CD8-positive, alpha-beta memory T cell (primary cell): ENCODE measurements around the gene APRT. TPM values are rescaled to one million over a fixed set of nuclear protein-coding genes. Genes with fewer than 3 reads are reported as not detected.
A peak's percentile ranks its signal among the peaks of the same experiment; 100 is the strongest.

ENCODE experiments used
- CTCF ChIA-PET: fragments of 350-600 bp; sonication (Branson Sonifier 250); formaldehyde crosslinking; loops from one replicate; lab custom pipeline; 2021; ENCODE audit warnings: antibody characterized with exemption; lab: Charles Lee
- POLR2A ChIA-PET: fragments of 350-600 bp; sonication (Branson Sonifier 250); formaldehyde crosslinking; loops from one replicate; lab custom pipeline; 2021; ENCODE audit warnings: antibody characterized with exemption; lab: Charles Lee
- DNase-seq, 5 donors: peaks; one replicate each; pipeline versions ENCODE4 v3.0.0 to v3.0.0-alpha.2; 2020 to 2022; ENCODE audit warnings: mixed read lengths in 1 of 5
- H3K27ac ChIP-seq: one replicate; pipeline ENCODE4 v1.7.0; 2013; ENCODE audit warnings: low read depth, mild to moderate bottlenecking, low read length, moderate library complexity
- H3K27me3 ChIP-seq: 2 replicates; pipeline ENCODE4 v1.7.0; 2013; ENCODE audit warnings: low read length, mild to moderate bottlenecking; ENCODE audit not compliant: insufficient read depth, poor library complexity, severe bottlenecking
- H3K36me3 ChIP-seq: 2 replicates; pipeline ENCODE4 v1.7.0; 2013; ENCODE audit warnings: mild to moderate bottlenecking, low read length, moderate library complexity; ENCODE audit not compliant: insufficient read depth
- H3K4me1 ChIP-seq: 2 replicates; pipeline ENCODE4 v1.7.0; 2013; ENCODE audit warnings: mild to moderate bottlenecking, low read length, moderate library complexity; ENCODE audit not compliant: insufficient read depth
- H3K4me3 ChIP-seq: 2 replicates; pipeline ENCODE4 v1.7.0; 2013; ENCODE audit warnings: mild to moderate bottlenecking, low read length
- H3K9me3 ChIP-seq: 2 replicates; pipeline ENCODE4 v1.7.0; 2013; ENCODE audit warnings: mild to moderate bottlenecking, low read length
- H3K27ac Mint-ChIP-seq, 8 donors: one replicate each; pipeline ENCODE4 v1.8.0; 2020 to 2021; ENCODE audit warnings: mixed read lengths in 8 of 8, mild to moderate bottlenecking in 6 of 8, inconsistent platforms in 3 of 8, moderate library complexity in 3 of 8
- H3K27me3 Mint-ChIP-seq, 2 donors: one replicate each; pipeline ENCODE4 v1.8.0; 2020 to 2021; ENCODE audit warnings: mixed read lengths in 2 of 2, mild to moderate bottlenecking in 1 of 2, moderate library complexity in 1 of 2
- H3K36me3 Mint-ChIP-seq, 3 donors: one replicate each; pipeline ENCODE4 v1.8.0; 2020 to 2021; ENCODE audit warnings: mixed read lengths in 3 of 3, inconsistent platforms in 1 of 3, mild to moderate bottlenecking in 1 of 3
- H3K4me1 Mint-ChIP-seq, 3 donors: one replicate each; pipeline ENCODE4 v1.8.0; 2020 to 2021; ENCODE audit warnings: mixed read lengths in 3 of 3, inconsistent platforms in 1 of 3, mild to moderate bottlenecking in 1 of 3
- H3K4me3 Mint-ChIP-seq, 7 donors: one replicate each; pipeline ENCODE4 v1.8.0; 2020 to 2021; ENCODE audit warnings: mixed read lengths in 7 of 7, mild to moderate bottlenecking in 6 of 7, moderate library complexity in 4 of 7, inconsistent platforms in 2 of 7
- H3K9me3 Mint-ChIP-seq, 5 donors: one replicate each; pipeline ENCODE4 v1.8.0; 2020 to 2022; ENCODE audit warnings: mixed read lengths in 5 of 5, mild to moderate bottlenecking in 3 of 5, moderate library complexity in 2 of 5, inconsistent platforms in 1 of 5
- polyA plus RNA-seq: library from polyadenylated mRNA; unstranded; fragments of 300-500 nt; fragmentation: Illumina TruSeq; gene quantifications from one replicate; pipeline ENCODE4 v1.2.3, GENCODE V29; 2021
- total RNA-seq, 2 experiments: library from RNA; stranded (reverse); gene quantifications; one replicate each; pipeline ENCODE4 v1.2.3, GENCODE V29; 2021

The APRT gene
- total and polyA plus RNA-seq, 3 experiments from 2014 or later: 338 to 490 (median 348) TPM

- H3K4me3 ChIP-seq: no peak overlapping the region
- no peaks in the 10 kb centered on the region for H3K9me3 Mint-ChIP-seq
- peaks cover 0 to 2% of the 10 kb centered on the region in 2 donors for H3K27me3 Mint-ChIP-seq
- peak overlapping the region; percentile 71 to 85 (median 79) for H3K4me3 Mint-ChIP-seq
- POLR2A ChIA-PET: no interaction called here
- peaks cover 0 to 45% (median 1%) of the 10 kb centered on the region in 3 donors for H3K36me3 Mint-ChIP-seq
- CTCF ChIA-PET: interaction anchor here (1.3 kb wide), 2 partner anchors 46 to 118 kb away, joined by 3 to 4 read pairs; no protein-coding TSS in a partner anchor
- no peak overlapping the region for H3K27ac ChIP-seq
- peaks cover 22% of the 10 kb centered on the region for H3K36me3 ChIP-seq
- H3K27ac Mint-ChIP-seq: peak overlapping the region in 6 of 8 donors; percentile 41 to 90 (median 76)
- peaks cover 25 to 49% (median 40%) of the 10 kb centered on the region in 3 donors for H3K4me1 Mint-ChIP-seq
- DNase-seq: peak in 2 of 5 donors; percentile 8 to 52
- H3K27me3 ChIP-seq: no peaks in the 10 kb centered on the region
- no peaks in the 10 kb centered on the region for H3K9me3 ChIP-seq
- H3K4me1 ChIP-seq: peaks cover 33% of the 10 kb centered on the region
These were observed 44.0 kb upstream of the APRT start for GRCh38 chr16:88855736-88856121.

DNA sequence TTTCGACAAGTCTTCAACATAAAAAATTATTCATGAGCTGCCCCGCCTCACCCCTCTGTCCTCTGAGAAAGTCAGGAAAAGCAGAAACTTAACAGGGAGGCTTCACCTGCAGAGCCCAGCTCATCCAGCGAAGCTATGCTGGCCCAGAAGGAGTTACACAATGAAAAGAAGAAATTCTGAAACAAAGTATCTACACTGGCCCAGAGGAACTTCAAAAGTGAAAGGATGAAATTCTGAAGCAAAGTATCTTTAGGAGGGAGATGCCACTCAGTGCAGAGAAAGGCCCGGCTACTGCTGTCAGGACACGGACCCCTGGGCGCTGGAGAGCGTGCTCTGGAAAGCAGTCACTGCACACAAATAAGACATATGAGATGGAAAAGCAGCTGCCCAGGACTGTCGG lies 43.4 kb upstream of the APRT start:
- Mint-ChIP-seq H3K36me3 (peaks cover 0 to 43% (median 1%) of the 10 kb centered on the region in 3 donors), H3K27ac (peak overlapping the region in 7 of 8 donors; percentile 28 to 90 (median 82)), H3K4me3 (peak overlapping the region; percentile 66 to 85 (median 74)), H3K27me3 (peaks cover 0 to 2% of the 10 kb centered on the region in 2 donors), H3K9me3 (no peaks in the 10 kb centered on the region), H3K4me1 (peaks cover 25 to 49% (median 40%) of the 10 kb centered on the region in 3 donors)
- ChIA-PET POLR2A (interaction anchor here (1.8 kb wide), 1 partner anchor 43 kb away, joined by 5 read pairs; the partner anchor contains the start of gene APRT), CTCF (interaction anchor here (1.3 kb wide), 2 partner anchors 46 to 118 kb away, joined by 3 to 4 read pairs; no protein-coding TSS in a partner anchor)
- Histone ChIP-seq H3K27me3 (no peaks in the 10 kb centered on the region), H3K4me3 (no peak overlapping the region), H3K4me1 (peaks cover 33% of the 10 kb centered on the region), H3K36me3 (peaks cover 16% of the 10 kb centered on the region), H3K9me3 (no peaks in the 10 kb centered on the region), H3K27ac (no peak overlapping the region)
- peak in 1 of 5 donors; percentile 7 for DNase-seq

DNA sequence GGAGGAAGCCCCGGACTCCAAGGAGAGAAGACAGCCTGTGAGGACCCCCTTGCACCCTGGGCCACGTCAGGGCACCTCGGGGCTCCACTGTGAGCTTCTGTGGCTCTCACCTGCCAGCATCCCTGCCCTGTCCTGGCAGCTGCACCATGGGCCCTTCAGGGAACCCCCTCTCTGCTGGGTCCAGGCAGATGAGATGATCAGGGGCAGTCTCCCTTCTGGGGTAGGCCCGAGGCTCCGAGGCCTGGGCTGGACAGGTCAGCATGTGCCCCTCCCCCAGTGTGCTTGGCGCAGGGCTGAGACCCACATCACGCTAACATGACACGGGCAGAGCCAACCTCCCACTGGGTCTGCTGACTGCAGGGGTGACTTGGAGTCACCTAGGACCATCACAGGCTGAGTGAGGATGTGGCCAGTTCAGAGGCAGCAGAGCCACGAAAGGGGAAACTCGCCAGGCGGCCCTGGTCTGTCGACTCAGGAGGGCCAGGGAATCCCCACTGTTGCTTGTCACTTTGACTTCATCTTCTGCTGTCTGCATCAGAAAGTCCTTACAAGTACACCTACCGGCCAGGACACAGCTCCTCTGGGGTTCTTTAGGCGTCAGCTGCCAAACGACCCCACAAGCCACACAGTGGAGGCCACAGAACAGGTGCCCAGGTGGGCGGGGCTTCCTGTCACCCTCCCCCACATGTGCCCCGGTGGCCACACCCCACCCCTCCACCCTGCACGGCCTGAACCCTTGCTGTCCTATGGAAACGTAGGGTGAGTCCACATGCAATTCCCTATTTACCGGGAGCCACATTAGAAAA lies 42.8 kb upstream of the APRT start:
- Mint-ChIP-seq H3K36me3 (peaks cover 0 to 39% (median 1%) of the 10 kb centered on the region in 3 donors), H3K9me3 (no peaks in the 10 kb centered on the region), H3K27me3 (peaks cover 0 to 2% of the 10 kb centered on the region in 2 donors), H3K4me1 (peaks cover 25 to 49% (median 40%) of the 10 kb centered on the region in 3 donors), H3K4me3 (peak overlapping the region in 6 of 7 donors; percentile 66 to 85 (median 74)), H3K27ac (peak overlapping the region in 5 of 8 donors; percentile 29 to 90 (median 60))
- peak in 4 of 5 donors; percentile 19 to 53 (median 29) for DNase-seq
- CTCF ChIA-PET: interaction anchor here (1.0 to 1.3 kb wide), 3 partner anchors 45 to 117 kb away, joined by 3 to 4 read pairs (median 4); no protein-coding TSS in a partner anchor
- no peaks in the 10 kb centered on the region for H3K9me3 ChIP-seq
- no peak overlapping the region for H3K4me3 ChIP-seq
- peaks cover 33% of the 10 kb centered on the region for H3K4me1 ChIP-seq
- POLR2A ChIA-PET: interaction anchor here (1.8 kb wide), 1 partner anchor 42 kb away, joined by 5 read pairs; the partner anchor contains the start of gene APRT
- H3K36me3 ChIP-seq: peaks cover 10% of the 10 kb centered on the region
- no peaks in the 10 kb centered on the region for H3K27me3 ChIP-seq
- H3K27ac ChIP-seq: no peak overlapping the region

- ChIA-PET CTCF (interaction anchor here (1.0 to 1.6 kb wide), 2 partner anchors 38 to 116 kb away, joined by 4 read pairs; no protein-coding TSS in a partner anchor), POLR2A (no interaction called here)
- peaks cover 24% of the 10 kb centered on the region for H3K4me1 ChIP-seq
- H3K36me3 Mint-ChIP-seq: peaks cover 0 to 34% (median 1%) of the 10 kb centered on the region in 3 donors
- H3K27me3 ChIP-seq: no peaks in the 10 kb centered on the region
- H3K4me3 Mint-ChIP-seq: peak overlapping the region in 1 of 7 donors; percentile 20
- H3K4me1 Mint-ChIP-seq: peaks cover 22 to 39% (median 33%) of the 10 kb centered on the region in 3 donors
- H3K27ac Mint-ChIP-seq: no peak overlapping the region
- DNase-seq: no peak
- H3K4me3 ChIP-seq: no peak overlapping the region
- no peaks in the 10 kb centered on the region for H3K9me3 Mint-ChIP-seq
- no peak overlapping the region for H3K27ac ChIP-seq
- no peaks in the 10 kb centered on the region for H3K9me3 ChIP-seq
- no peaks in the 10 kb centered on the region for H3K36me3 ChIP-seq
- peaks cover 0 to 2% of the 10 kb centered on the region in 2 donors for H3K27me3 Mint-ChIP-seq
These were observed 41.7 kb upstream of the APRT start for GRCh38 chr16:88853325-88853941.

GRCh38 chr16:88851616-88852015 lies 39.9 kb upstream of the APRT start:
- ChIA-PET POLR2A (no interaction called here), CTCF (interaction anchor here (1.1 to 1.5 kb wide), 3 partner anchors 19 to 114 kb away, joined by 3 to 5 read pairs (median 3); partner anchors contain the start of gene APRT)
- Mint-ChIP-seq H3K4me1 (peaks cover 13 to 26% (median 23%) of the 10 kb centered on the region in 3 donors), H3K27ac (peak overlapping the region in 2 of 8 donors; percentile 2 to 33), H3K4me3 (no peak overlapping the region), H3K9me3 (no peaks in the 10 kb centered on the region), H3K36me3 (peaks cover 0 to 29% (median 0%) of the 10 kb centered on the region in 3 donors), H3K27me3 (no peaks in the 10 kb centered on the region)
- Histone ChIP-seq H3K27ac (no peak overlapping the region), H3K9me3 (no peaks in the 10 kb centered on the region), H3K4me1 (peaks cover 16% of the 10 kb centered on the region), H3K4me3 (no peak overlapping the region), H3K36me3 (no peaks in the 10 kb centered on the region), H3K27me3 (no peaks in the 10 kb centered on the region)
- no peak for DNase-seq

- Histone ChIP-seq H3K4me3 (no peak overlapping the region), H3K27me3 (no peaks in the 10 kb centered on the region), H3K9me3 (no peaks in the 10 kb centered on the region), H3K36me3 (no peaks in the 10 kb centered on the region), H3K27ac (no peak overlapping the region), H3K4me1 (peaks cover 11% of the 10 kb centered on the region)
- Mint-ChIP-seq H3K27me3 (no peaks in the 10 kb centered on the region), H3K36me3 (peaks cover 0 to 34% (median 0%) of the 10 kb centered on the region in 3 donors), H3K4me1 (peaks cover 11 to 24% (median 19%) of the 10 kb centered on the region in 3 donors), H3K4me3 (no peak overlapping the region), H3K9me3 (no peaks in the 10 kb centered on the region), H3K27ac (peak overlapping the region in 1 of 8 donors; percentile 70)
- no peak for DNase-seq
- ChIA-PET CTCF (interaction anchor here (1.1 to 1.5 kb wide), 2 partner anchors 39 to 113 kb away, joined by 3 to 5 read pairs; partner anchors contain the start of gene APRT), POLR2A (no interaction called here)
These were observed 38.9 kb upstream of the APRT start for GRCh38 chr16:88850531-88851199.

GRCh38 chr16:88848557-88848956 lies 36.8 kb upstream of the APRT start:
- Mint-ChIP-seq H3K36me3 (peaks cover 0 to 37% (median 0%) of the 10 kb centered on the region in 3 donors), H3K27me3 (no peaks in the 10 kb centered on the region), H3K9me3 (no peaks in the 10 kb centered on the region), H3K4me1 (peaks cover 2 to 10% (median 6%) of the 10 kb centered on the region in 3 donors), H3K27ac (no peak overlapping the region), H3K4me3 (no peak overlapping the region)
- H3K4me1 ChIP-seq: no peaks in the 10 kb centered on the region
- no peaks in the 10 kb centered on the region for H3K9me3 ChIP-seq
- no peak overlapping the region for H3K27ac ChIP-seq
- POLR2A ChIA-PET: no interaction called here
- no peaks in the 10 kb centered on the region for H3K27me3 ChIP-seq
- CTCF ChIA-PET: interaction anchor here (1.1 to 1.4 kb wide), 2 partner anchors 8 to 771 kb away, joined by 3 read pairs; no protein-coding TSS in a partner anchor
- no peak for DNase-seq
- H3K36me3 ChIP-seq: no peaks in the 10 kb centered on the region
- no peak overlapping the region for H3K4me3 ChIP-seq
